Psoas muscle (tissue), 8 donors: ENCODE results near the gene RABGGTA. TPM values are rescaled to one million over a fixed set of nuclear protein-coding genes. Genes with fewer than 3 reads are reported as not detected.

Experiments
- ATAC-seq, 4 donors: fragments of 200-7000 bp; cut with Tn5 transposase; one replicate each; pipeline ENCODE4 v1.9.1; 2020; ENCODE audit warnings: moderate library complexity in 3 of 4, mild to moderate bottlenecking in 2 of 4
- DNase-seq, 2 donors: peaks; one replicate each; pipeline ENCODE4 v3.0.0-alpha.2; 2020
- H3K27ac ChIP-seq: fragments of 200-600 bp; one replicate; pipeline ENCODE4 v1.8.0; 2022
- H3K27me3 ChIP-seq, 3 donors: fragments of 200-600 bp in 1 of 3; one replicate each; pipeline versions ENCODE4 v1.6.1 to v1.8.0; 2013 to 2022; ENCODE audit warnings: low read length in 2 of 3, mild to moderate bottlenecking in 2 of 3, moderate library complexity in 1 of 3; ENCODE audit not compliant: insufficient read depth in 3 of 3
- H3K36me3 ChIP-seq, 2 donors: fragments of 200-600 bp in 1 of 2; one replicate each; pipeline versions ENCODE4 v1.6.1 to v1.8.0; 2013 to 2022; ENCODE audit warnings: low read depth in 1 of 2, mild to moderate bottlenecking in 1 of 2, moderate library complexity in 1 of 2; ENCODE audit not compliant: insufficient read depth in 1 of 2
- H3K4me1 ChIP-seq: fragments of 200-600 bp; one replicate; pipeline ENCODE4 v1.8.0; 2022
- H3K4me3 ChIP-seq: fragments of 200-600 bp; one replicate; pipeline ENCODE4 v1.8.0; 2022; ENCODE audit warnings: mild to moderate bottlenecking
- H3K9me3 ChIP-seq: fragments of 200-600 bp; one replicate; pipeline ENCODE4 v1.8.0; 2022
- WGBS, 3 donors: extraction: QIAGEN DNeasy Blood & Tissue Kit; methylation state at CpG; one replicate each; pipeline versions ENCODE4 v1.1.6 to v1.1.7; 2013; 5-methylcytosine and 5-hydroxymethylcytosine counted together
- intact Hi-C, 2 donors: fragments of 100-400 bp; cut with DNase I; formaldehyde crosslinking; loops; one replicate each; pipeline versions ENCODE4 v1.11.0 to v1.14.2; 2022
- polyA plus RNA-seq, 3 donors: library from polyadenylated mRNA; stranded (reverse); fragments of 200-250 nt; gene quantifications; one replicate each; pipeline ENCODE4 v1.2.3, GENCODE V29; 2013
- total RNA-seq, 4 donors: library from RNA; stranded (reverse); fragmentation: NEBNext Ultra II Directional in 2 of 4; extraction: Animal tissue kit (Norgen Biotek cat#: 25700) in 2 of 4; gene quantifications; one replicate each; pipeline versions ENCODE4 v1.2.1 to v1.2.4, GENCODE V29; 2021 to 2023
- TF ChIP-seq, protein P1 (sequence below): fragments of 200-600 bp; IDR thresholded peaks from one replicate; pipeline ENCODE4 v1.8.0; 2022; ENCODE audit warnings: antibody characterized with exemption
- donor health status: healthy with polysubstance abuse.
- donor health status: DM: no; HTN: no; CAD: no; lungs with moderate emphysema.
- donor health status: Bipolar disorder and iron deficiency.
- donor health status: healthy.
- donor health status: DM: yes; HTN: yes; CAD: no.
- donor health status: DM: no; HTN: no; CAD: no.
- donor health status: DM: no; HTN: no; CAD: no.
- donor health status: DM: yes; HTN: yes; CAD: no.

RABGGTA gene
- total and polyA plus RNA-seq, 7 donors, result 15.1 to 36.2 (median 17.5) TPM

DNA sequence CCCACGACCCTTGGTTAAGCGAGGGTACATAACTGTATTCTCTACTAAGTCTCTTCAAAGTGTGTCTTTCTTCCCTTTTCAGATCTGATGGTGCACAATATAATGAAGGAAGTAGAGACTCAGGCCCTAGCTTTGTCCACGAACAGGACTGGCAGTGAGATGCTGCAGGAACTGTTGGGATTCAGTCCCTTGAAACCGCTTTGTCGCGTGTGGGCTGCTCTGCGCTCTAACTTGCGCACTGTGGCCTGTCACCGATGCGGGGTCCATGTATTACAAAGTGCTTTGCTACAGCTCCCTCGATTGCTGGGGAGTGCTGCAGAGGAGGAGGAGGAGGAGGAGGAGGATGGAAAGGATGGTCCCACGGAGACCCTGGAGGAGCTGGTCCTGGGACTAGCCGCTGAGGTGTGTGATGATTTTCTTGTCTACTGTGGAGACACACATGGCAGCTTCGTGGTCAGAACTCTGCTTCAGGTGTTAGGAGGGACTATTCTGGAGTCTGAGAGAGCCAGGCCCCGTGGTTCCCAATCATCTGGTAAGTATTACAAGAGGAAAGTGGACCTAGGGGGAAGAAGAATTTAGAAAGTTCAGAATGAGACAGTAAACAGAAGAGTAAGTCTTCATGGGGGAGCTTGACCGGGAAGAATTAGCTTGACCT is 29.1 kb upstream of the RABGGTA start:
- H3K4me1 ChIP-seq, result peaks cover 27% of the 10 kb centered on the region
- DNase-seq, result no peak
- intact Hi-C loops, result no loop called here
- TF ChIP-seq, protein P1, sequence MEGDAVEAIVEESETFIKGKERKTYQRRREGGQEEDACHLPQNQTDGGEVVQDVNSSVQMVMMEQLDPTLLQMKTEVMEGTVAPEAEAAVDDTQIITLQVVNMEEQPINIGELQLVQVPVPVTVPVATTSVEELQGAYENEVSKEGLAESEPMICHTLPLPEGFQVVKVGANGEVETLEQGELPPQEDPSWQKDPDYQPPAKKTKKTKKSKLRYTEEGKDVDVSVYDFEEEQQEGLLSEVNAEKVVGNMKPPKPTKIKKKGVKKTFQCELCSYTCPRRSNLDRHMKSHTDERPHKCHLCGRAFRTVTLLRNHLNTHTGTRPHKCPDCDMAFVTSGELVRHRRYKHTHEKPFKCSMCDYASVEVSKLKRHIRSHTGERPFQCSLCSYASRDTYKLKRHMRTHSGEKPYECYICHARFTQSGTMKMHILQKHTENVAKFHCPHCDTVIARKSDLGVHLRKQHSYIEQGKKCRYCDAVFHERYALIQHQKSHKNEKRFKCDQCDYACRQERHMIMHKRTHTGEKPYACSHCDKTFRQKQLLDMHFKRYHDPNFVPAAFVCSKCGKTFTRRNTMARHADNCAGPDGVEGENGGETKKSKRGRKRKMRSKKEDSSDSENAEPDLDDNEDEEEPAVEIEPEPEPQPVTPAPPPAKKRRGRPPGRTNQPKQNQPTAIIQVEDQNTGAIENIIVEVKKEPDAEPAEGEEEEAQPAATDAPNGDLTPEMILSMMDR, result no peak
- H3K27me3 ChIP-seq, result no peaks in the 10 kb centered on the region
- H3K36me3 ChIP-seq, result peaks cover 0 to 57% of the 10 kb centered on the region in 2 donors
- H3K27ac ChIP-seq, result peak overlapping the region; percentile 90
- ATAC-seq, result no peak
- H3K9me3 ChIP-seq, result no peaks in the 10 kb centered on the region
- WGBS, 3 donors, result 28 to 32% (median 31%) methylated on average over 16 of the region's 16 CpGs
- H3K4me3 ChIP-seq, result peak overlapping the region; percentile 98

DNA sequence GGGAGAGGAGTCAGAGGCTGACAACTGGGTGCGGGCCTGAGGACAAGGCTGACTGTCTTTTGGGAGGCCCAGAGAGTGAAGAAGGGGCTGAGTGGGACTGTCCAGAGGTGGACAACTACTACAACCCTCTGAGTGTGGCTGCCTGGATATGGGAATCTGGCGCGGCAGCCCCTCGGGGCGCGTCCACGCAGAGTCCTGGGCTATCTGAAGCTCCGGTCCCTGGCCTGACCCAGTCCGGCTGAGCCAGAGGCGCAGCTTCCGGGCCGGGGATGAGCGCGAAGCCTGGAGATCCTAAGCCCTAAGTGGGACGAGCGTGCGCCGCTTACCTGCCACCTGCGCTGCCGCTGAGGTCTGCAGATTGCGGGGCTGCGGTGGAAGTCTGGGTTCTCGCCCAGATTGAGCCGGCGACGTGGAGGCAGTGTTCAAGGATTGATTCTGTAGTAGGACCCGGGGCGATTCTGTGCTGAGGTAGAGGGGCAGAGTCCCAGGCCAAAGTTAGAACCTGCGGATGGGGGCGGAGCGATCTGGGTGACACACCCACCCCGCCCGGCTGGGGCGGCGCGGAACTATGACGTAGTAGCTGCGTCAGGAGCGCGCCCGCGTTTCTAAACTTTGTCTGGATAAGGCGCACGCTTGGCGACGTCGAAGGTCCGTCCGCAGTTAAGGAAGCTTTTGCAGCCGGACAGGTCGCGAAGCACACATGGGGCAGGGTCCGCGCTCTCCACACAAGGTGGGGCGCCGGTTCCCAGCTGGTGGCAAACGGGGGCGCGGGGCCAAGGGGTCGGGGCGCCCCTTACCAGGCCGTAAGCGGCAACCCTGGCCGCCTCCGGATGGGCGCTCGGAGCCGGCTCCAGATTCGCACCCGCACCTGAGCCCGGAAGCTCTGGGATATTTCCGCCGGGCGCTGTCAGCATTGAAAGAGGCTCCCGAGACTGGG is 28.1 kb upstream of the RABGGTA start, which contains the start of the genes DHRS1 and NOP9:
TSS of gene DHRS1 (minus strand) at position 526 of the 937 bp plus-strand sequence. CDS start 674 bp downstream, outside the sequence.
TSS of gene NOP9 (plus strand) at position 596 of the 937 bp plus-strand sequence. CDS start at position 701, 105 bp downstream.
- peak; percentile 91 to 96 (median 94) for ATAC-seq
- intact Hi-C loops, result loop anchor here in 1 of 2 donors (2.0 kb wide), 1 partner anchor 55 kb away; no protein-coding TSS in a partner anchor
- H3K4me3 ChIP-seq, result peak within 1 kb of the TSS; percentile 98
- H3K27ac ChIP-seq, result peak within 1 kb of the TSS; percentile 90
- WGBS, 3 donors, result 1% methylated on average over 70 to 75 of the region's 75 CpGs
- H3K27me3 ChIP-seq, result no peaks in the 10 kb centered on the region
- H3K4me1 ChIP-seq, result peaks cover 27% of the 10 kb centered on the region
- TF ChIP-seq, protein P1, result no peak
- peak; percentile 91 to 95 for DNase-seq
- no peaks in the 10 kb centered on the region for H3K9me3 ChIP-seq
- H3K36me3 ChIP-seq, result peaks cover 0 to 57% of the 10 kb centered on the region in 2 donors

DNA sequence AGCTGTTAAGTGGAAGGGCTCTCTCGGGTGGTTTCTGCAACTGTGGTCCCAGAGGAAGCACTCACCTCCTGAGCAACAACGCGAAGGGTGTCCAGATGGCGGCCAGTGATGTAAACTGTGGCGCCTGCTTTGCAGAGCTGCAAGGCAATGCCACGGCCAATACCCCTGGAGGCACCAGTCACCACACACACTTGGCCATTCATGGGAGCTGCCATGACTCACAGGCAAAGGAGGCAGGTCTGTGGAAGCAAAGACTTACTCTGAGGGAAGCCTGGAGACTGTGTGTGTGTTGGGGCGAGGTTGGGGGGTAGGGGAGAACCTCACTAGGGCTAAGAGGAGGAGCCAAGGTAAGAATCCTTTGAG is 27.5 kb upstream of the RABGGTA start:
- ATAC-seq (peak in 3 of 4 donors; percentile 29 to 38 (median 36)), DNase-seq (no peak)
- no peaks in the 10 kb centered on the region for H3K9me3 ChIP-seq
- peak overlapping the region; percentile 98 for H3K4me3 ChIP-seq
- TF ChIP-seq, protein P1, result no peak
- no peaks in the 10 kb centered on the region for H3K27me3 ChIP-seq
- intact Hi-C loops, result loop anchor here in 1 of 2 donors (2.0 kb wide), 1 partner anchor 54 kb away; no protein-coding TSS in a partner anchor
- peaks cover 27% of the 10 kb centered on the region for H3K4me1 ChIP-seq
- H3K36me3 ChIP-seq, result peaks cover 0 to 53% of the 10 kb centered on the region in 2 donors
- H3K27ac ChIP-seq, result peak overlapping the region; percentile 90
- WGBS, 3 donors, result 48 to 50% (median 48%) methylated on average over 7 of the region's 7 CpGs

DNA sequence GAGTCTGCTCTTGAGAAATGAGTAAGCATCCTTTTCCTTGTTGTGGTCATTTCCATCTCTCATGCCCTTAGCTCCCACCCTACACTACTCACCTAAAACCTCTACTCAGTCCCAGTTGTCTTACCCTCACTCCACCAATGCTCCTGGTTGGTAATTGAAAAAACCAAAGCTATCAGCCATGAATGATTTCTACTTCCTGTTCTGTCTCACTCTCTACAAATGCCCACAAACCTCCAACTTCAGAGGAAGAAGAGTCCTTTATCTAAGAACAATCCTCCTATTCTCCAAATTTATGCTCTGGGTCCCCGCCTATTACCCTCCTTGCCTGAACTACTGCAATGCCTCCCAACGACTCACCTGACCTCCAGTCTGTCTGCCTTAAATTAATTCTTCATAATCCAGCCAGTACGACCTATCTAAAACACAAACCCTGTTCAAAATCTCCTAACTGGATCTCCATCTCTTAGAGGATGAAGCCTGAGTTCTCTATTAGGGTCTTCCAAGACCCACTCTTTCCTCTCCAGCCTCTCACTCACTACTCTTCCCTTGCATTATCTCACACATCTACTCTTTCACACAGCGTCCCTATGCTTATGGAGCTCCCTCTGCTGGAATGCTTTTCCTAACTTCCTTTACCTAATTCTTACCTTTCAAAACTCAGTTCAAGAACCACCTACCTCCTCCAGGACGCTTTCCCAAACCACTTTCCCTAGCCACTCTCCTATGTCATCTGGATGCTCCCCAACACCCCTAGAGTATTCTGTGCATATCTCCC is 26.0 kb upstream of the RABGGTA start:
- H3K4me3 ChIP-seq, result no peak overlapping the region
- WGBS, 3 donors, result 55 to 59% (median 56%) methylated on average over 5 of the region's 5 CpGs
- ATAC-seq, result no peak
- peaks cover 0 to 44% of the 10 kb centered on the region in 2 donors for H3K36me3 ChIP-seq
- H3K4me1 ChIP-seq, result peaks cover 27% of the 10 kb centered on the region
- H3K9me3 ChIP-seq, result no peaks in the 10 kb centered on the region
- intact Hi-C loops, result no loop called here
- TF ChIP-seq, protein P1, result peak; percentile 19
- DNase-seq, result no peak
- H3K27ac ChIP-seq, result peak overlapping the region; percentile 20
- no peaks in the 10 kb centered on the region for H3K27me3 ChIP-seq
